ENCODE data around the gene THSD7A.
"Not testable (repeated sequence)": the region's sequence is repeated elsewhere in the genome, so short reads cannot be mapped to it uniquely, and the experiment has no call there.

Gene THSD7A

GRCh38 chr7:11447106-11447505 is 384.9 kb downstream of the THSD7A start:
- DNase-seq = no peak

GRCh38 chr7:11443934-11444333 is 388.1 kb downstream of the THSD7A start:
- not testable (repeated sequence) for DNase-seq

DNA sequence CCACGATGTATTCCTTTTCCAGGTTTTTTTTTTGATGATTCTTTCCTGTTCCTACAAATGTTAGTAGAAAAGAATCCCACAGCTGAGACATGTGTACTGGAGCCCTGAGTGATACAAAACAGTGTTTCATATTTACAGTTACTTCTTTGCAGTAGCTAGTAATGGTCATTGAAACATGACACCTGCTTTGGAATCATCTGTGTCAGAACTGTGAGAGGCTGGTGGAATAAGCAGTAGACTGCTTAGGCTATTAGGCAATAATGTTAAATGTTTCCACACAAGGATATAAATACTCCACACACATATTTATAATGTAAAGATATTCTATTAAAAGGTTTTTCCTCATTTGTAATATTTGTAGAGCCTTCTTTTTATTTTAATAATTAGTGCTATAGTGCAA is 394.0 kb downstream of the THSD7A start:
- no peak for DNase-seq

DNA sequence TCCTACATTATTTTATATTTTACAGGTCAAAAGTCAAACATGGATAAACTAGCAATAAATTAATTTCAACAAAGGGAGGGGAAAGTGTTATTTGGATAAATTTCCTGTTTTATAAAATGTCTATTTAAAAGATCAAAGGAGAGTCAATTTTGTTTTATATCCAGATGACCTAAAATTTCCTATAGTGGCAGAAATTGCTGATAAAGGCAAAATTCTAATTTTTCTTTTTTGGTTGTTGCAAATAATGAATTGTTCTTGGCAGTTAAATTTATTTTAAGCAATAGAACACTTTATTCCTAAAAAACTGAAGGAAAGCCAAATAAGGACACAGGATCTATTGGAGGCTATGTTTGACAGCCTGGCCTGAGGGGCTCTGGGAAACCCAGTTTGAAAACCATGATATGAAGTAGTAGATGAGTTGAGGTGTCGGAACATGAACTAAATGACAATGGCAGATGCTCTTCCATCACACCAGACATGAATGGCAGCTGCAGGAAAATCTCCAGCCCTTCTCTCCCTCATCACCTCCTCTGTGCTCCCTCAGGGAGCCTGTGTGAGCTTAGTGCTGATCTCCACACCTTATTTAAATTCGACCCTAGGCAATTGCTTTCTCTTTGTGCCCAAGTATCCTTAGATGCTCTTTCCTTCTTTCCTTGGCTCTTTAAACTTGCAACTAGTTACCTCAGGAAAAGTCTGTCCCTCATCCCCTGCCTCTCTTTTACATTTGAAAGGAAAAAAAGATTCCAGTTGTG is 395.0 kb downstream of the THSD7A start:
- DNase-seq = no peak

DNA sequence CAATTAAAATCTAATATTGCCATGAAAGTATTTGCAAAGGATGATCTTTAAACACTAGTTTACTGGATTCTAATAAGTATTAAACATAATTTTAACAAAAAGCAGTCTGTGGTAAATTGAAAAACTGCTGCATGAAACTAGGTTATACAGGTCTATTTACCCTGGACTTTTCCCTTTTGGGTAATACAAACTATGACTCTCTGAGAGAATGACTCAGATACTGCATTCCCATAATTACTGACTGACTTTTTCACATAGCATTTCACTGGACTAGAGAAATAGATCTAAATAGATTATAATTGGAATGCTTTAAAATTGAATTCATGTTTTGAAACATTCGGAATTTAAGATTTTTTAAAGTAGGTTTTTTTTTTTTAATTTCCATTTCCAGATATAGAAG is 395.7 kb downstream of the THSD7A start:
- no peak for DNase-seq

GRCh38 chr7:11434366-11434765 is 397.6 kb downstream of the THSD7A start:
- no peak for DNase-seq

DNA sequence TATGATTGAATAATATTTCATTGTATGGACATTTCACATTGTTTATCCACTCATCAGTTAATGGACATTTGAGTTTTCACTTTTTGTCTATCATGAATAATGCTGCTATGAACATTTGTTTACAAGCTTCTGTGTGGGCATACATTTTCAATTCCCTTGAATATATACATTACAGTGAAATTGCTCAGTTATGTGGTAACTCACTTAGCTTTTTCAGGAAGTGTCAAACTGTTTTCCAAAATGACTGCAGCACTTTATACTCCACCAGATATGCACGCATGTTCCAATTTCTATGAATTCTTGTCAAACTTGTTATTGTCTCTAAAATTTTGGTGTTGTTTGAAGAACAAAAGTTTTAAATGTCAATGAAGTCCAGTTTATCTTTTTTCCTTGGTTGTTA is 401.2 kb downstream of the THSD7A start:
- no peak for DNase-seq

- no peak for DNase-seq
Observed at GRCh38 chr7:11430112-11430511, 401.9 kb downstream of the THSD7A start.

GRCh38 chr7:11428877-11429581 is 403.0 kb downstream of the THSD7A start:
- DNase-seq = no peak

- DNase-seq = no peak
Observed at GRCh38 chr7:11427686-11428273, 404.2 kb downstream of the THSD7A start.

DNA sequence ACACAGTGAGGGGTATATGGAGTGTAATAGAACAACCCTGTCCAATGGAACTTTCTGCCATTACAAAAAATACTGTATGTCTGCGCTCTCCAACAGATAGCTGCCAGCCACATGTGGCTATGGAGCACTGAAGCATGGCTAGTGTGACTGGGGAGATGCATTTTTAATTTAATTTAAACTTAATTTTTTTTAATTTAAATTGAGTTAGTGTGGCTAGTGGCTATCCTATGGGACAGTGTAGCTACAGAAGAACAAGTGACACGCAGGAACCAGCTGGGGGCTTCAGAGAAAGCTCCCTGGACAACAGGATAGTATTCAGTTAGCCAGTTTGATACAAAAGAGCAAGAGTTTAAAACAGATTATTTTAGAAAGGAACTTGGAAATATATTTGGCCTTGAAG is 408.0 kb downstream of the THSD7A start:
- DNase-seq = no peak

DNA sequence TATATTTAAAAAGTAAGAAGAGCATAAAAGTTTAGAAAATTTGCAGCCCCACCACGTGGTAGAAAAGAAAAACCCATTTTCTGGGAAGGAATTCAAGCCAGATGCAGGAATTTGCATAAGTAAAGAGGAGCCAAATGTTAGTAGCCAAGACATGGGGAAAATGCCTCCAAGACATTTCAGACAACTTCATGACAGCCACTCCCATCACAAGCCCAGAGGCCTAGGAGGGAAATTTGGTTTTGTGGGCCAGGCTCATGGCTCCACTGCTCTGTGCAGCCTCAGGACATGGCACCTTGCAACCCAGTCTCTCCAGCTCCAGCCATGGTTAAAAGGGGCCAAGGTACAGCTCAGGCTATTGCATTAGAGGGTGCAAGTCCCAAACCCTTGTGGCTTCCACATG is 411.9 kb downstream of the THSD7A start:
- DNase-seq = no peak

- DNase-seq = no peak
Observed at GRCh38 chr7:11416641-11417458, 415.1 kb downstream of the THSD7A start.

DNA sequence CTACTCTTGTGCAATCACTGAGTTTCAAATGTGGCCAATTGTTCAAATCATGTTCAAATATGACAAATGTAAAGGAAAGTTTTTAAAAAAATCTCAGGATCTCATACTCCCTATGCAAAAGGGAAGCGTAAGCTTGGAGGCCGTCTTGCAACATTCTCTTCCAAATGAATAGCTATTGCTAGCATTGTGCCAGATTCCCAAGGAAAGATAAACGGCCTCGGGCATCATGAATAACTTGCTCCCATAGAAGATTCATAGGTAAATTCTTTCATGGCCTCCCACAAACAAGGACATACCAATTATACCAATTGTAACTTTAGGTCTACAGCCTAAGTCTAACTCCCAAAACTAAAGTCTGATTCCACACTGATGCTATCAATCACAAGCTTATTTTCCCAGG is 416.9 kb downstream of the THSD7A start:
- DNase-seq = no peak

DNA sequence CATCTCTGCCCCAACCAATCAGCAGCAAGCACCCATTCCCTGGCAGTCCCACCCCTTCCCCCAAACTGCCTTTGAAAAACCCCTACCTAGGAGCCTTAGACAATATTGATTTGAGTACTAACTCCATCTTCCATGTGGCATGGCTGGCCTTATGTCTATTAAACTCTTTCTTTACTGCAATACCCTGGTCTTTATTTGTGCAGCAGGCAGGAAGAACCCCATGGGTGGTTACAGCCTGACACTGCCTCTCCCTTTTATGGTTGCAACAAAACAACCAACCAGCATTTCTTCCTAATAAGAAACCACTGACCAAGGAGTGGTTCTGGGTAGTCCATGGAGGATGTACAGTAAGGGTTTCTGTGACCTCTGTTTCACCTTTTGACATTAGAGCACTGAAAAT is 418.1 kb downstream of the THSD7A start:
- DNase-seq = no peak

GRCh38 chr7:11412036-11412435 is 420.0 kb downstream of the THSD7A start:
- no peak for DNase-seq

DNA sequence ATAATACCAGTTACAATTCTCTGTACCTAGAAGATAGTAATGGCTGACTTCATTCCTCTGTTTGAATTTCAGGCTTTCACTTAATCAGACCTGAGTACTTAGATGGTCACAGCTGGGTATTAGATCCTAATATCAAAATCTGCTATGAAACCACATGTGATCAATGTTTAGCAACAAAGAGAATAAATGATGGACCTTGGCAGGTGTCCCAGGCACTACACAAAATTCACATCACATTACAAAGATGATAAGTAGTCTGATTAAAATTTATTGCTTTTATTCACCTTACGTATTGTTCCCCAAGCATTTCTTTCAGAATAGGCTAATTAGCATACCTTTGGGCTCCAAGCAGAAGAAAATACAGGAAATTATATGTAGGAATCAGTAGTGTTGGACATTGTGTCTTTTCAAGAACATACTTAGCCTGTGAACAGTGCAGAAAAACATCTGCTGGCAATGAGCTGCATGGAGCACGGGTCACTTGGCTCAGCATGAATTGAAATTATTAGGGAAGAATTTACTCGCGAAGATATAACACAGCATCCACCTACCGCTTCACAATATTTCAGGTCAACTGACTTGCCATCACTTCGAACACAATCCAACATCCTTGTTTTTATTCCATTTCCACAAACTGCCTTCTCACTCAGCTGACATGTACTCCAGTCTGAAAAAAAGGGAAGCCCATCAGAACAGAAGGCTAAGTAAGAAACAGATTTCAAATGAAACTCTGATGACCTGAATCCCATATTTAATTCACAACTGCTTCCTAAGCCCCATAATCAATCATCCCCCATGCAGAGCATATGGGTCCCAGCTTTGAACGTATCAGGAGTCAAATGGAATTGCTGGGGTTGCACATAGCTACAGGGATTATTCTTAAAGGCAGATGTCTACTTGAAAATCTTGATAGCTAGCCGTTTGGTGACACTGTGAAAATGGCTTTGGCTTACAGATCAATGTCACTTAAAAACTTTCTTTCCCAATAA is 421.0 kb downstream of the THSD7A start:
- DNase-seq = no peak

GRCh38 chr7:11404355-11404754 is 427.6 kb downstream of the THSD7A start:
- DNase-seq = no peak

DNA sequence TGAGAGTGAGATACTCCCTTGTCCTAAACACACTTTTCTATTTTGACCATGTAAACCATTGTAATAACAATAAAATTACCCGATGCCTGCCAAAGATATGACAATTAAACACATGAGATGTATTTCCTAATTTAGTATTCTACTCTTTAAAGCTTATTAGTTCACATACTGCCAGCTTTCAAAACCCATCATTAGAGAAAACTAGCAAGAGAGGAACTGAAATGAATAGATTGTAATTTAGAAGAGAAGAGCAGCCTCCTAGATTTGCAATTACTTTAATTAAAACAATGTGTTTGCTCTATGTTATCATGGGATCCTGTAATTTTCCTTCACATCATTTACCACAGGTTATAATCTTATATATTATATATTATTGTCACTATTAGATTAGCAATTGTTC is 428.2 kb downstream of the THSD7A start:
- DNase-seq = no peak

DNA sequence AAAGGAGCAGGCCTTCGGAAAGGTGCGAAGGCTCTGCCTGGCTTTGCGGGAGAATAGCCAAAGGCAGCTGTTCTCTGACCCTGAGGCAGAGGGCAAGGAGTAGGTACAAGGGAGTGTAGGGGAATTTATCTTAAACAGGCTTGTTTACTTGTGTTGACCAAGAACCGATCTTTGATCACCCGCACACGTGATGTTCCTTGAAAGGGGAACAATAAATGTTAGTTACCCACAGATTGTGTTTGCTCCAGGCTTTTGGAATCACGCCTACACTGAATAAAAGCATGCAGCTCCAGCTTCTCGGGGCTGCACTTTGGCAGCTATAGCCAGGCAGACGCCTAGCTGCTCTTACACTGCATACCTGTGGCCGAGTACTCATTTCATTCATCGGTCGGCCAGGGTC is 437.6 kb downstream of the THSD7A start:
- DNase-seq = no peak

- no peak for DNase-seq
Observed at GRCh38 chr7:11379641-11380040, 452.4 kb downstream of the THSD7A start.

DNA sequence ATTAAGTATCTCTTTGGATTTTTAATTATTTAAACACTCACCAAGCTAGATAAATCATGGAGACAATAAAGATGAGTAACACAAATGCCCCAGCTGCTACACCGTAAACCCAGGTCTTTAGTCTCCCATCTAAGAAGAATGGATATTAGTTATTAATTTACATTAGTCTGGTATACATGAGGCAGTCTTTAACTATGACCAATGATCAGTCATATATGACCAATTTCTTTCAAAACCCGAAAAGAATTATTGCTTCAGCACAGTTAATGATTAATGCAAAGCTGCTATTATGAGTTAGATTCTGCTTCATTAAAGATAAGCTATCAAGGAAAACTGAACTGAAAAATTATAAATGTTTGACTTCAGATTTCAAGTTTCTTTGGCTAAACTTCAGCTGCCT is 455.5 kb downstream of the THSD7A start:
- DNase-seq = no peak
